ENCODE measurements around the gene CXCR2.

- no peak for TF ChIP-seq CTCF (tag by site-specific recombination; IDR thresholded peaks at IDR 0.05)
- no peak for TF ChIP-seq ZNF776 (tag by site-specific recombination; IDR thresholded peaks at IDR 0.05; ENCODE audit: borderline replicate concordance)
- TF ChIP-seq KLF17 (tag by site-specific recombination; IDR thresholded peaks at IDR 0.05), result no peak
- TF ChIP-seq ZNF280D (tag by site-specific recombination; IDR thresholded peaks at IDR 0.05), result no peak
Measured at GRCh38 chr2:218086478-218086877, 39.4 kb upstream of the CXCR2 start.

Data from HEK293 (cell line).